GM21390 (cell line): ENCODE data around the gene SMC1B.
"Not testable (repeated sequence)": the region's sequence is repeated elsewhere in the genome, so short reads cannot be mapped to it uniquely, and the experiment has no call there.

Experiments used
- ATAC-seq: cut with Tn5 transposase; IDR thresholded peaks from one replicate; pipeline ENCODE4 v1.9.1; 2021; ENCODE audit not compliant: unreplicated experiment

Gene SMC1B

GRCh38 chr22:45413368-45414211 is at the start of gene SMC1B, which contains the start of gene RIBC2:
Gene SMC1B, minus strand, starts transcription at chr22:45413599. Its CDS starts 32 bp downstream, at chr22:45413567.
Gene RIBC2, plus strand, starts transcription at chr22:45413693. Its CDS starts 194 bp downstream, at chr22:45413887.
- ATAC-seq: no peak

DNA sequence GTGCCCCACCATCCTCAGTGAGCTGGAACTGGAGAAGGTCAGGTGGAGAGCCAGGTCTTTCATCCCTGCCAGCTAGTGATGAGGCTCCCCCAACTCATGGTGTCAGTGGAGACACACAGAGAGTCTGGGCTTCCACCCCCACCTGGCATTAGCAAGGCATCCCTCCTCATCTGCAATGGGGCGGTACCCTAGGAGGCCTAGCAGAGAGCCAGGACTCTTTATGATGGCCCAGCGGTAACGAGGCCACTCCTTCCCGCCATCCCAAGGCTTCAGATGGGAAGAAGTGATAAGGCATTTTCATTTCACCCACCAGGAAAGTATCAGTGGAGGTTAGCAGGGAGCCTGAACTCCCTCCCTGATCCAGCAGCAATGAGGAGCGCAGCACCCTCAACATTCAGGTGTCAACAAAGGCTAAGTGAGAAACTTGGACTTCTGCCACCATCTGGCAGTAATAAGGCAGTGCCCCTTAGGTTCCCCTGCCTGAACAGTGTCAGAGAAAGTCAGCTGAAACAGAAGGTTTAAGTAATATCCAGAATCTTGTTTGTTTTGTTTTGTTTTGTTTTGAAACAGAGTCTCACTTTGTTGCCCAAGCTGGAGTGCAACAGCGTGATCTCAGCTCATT is 48.7 kb upstream of the SMC1B start:
- ATAC-seq: no peak

- ATAC-seq: no peak
Measured at GRCh38 chr22:45460288-45461109, 47.1 kb upstream of the SMC1B start.

DNA sequence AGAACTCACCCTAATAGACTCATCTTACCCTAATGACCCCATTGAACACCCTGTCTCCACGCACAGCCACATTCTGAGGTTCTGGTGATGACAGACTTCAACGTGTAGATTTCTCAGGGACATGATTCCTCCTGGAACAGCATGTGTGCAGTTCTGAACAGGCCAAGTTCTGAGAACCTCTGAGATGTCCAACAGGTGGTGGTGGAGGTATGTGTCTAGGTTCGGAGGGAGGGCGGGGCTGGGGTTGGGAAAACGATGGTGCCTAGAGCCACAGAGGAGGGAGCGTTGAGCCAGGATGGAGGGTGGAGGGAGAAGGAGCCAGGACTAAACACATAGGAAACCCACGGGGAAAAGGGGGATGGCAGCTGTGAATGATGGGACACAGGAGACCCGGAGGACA is 45.8 kb upstream of the SMC1B start:
- no peak for ATAC-seq

DNA sequence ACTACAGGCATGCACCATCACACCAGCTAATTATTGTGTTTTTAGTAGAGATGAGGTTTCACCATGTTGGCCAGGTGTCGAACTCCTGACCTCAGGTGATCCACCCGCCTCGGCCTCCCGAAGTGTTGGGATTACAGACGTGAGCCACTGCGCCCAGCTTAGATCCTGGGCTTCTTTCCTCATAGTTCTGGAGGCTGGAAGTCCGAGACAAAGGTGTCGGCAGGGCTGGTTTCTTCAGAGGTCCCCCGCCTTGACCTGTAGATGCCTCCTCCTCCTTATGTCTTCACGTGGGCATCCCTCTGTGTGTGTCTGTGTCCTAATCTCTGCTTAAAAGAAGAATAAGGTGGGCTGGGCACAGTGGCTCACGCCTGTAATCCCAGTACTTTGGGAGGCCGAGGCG is 45.1 kb upstream of the SMC1B start:
- no peak for ATAC-seq

GRCh38 chr22:45456811-45457210 is 43.4 kb upstream of the SMC1B start:
- ATAC-seq: no peak

GRCh38 chr22:45455621-45456020 is 42.2 kb upstream of the SMC1B start:
- ATAC-seq: no peak

DNA sequence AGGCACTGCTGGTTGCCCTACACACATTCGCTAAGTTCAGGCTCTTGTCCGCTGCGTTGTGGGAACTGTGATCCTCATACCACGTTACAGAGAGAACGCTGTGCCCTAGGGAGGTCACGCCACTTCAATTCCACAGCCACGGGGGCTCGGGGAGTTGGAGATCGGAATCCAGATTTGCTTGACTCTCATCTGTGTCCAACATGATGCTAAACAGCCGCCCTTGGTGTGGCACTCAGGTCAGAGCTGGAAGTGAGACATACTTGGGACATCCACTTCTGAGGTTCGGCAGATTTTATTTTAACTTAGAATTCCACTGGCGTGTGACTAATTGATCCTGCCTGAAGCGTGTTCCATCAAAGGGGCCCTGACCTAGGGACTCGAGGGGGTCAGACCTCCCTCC is 41.8 kb upstream of the SMC1B start:
- no peak for ATAC-seq

DNA sequence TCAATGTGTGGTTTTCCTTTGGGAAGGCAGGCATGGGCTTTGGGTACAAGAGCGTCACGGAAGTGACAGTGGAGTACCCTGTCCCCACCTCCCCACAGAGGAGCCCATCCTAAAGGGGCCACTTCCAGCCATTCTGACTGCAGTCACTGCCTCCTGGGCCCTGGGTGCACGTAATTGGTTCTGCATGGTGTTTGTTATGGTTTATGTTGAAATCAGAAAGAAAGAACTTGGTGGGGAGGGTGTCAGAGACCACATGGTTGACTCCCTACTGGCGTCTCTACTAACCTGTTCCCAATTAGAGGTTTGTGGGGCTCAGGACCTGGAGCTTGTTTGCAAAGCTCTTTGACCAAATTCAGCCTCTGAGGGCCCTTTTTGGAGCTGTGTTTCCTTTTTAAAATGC is 40.9 kb upstream of the SMC1B start:
- ATAC-seq: no peak

DNA sequence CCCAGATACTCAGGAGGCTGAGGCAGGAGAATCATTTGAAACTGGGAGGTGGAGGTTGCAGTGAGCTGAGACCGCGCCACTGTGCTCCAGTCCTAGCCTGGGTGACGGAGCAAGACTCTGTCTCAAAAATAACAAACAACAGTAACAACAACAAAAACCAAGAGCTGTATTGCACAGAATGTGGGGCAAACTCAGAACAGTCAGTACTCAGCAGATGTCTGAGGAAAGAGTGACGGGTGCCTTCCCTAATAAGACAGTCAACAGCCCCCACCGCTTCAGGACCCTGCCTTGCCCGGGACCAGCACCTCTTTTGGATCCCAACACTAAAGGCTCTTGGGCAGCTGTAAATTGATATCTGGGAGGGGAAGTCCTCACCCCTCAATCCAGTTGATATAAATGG is 40.4 kb upstream of the SMC1B start:
- no peak for ATAC-seq

DNA sequence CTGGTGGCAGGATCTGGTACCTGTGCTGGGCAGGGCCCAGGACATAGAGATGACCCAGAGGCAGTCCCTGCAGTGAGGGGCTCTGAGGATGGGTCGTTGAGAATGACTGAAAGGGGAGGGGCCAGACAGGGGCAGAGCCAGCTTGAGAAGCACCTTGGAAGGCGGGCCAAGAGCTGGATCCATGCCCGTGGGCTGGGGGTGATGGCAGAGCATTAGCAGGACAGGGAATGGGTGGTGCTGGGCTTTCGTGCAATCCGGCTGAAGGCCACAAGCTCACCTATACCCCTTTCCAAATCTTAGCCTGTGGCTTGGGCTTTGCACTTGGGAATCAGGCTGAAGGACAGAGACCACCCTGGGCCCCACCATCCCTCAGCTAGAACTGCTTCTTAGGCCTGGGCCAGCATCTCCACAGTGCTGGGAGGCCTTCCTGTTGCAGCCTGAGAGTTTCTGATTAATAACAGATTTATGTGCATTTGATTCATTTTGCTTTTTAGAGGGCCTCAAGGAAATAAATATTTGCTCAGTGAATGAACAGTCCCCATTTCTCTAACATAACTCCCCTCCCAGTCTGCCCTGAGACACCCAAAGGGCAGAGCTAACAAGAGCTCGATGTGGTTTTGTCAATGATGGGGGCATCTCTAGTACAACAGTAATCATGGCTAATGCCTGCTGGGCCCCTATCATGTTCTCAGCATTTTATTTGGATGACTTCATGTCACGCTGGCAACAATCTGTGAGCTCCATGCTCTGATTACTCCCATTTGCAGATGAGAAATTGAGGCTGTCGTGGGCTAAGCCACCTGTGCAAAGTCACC is 39.4 kb upstream of the SMC1B start:
- ATAC-seq: no peak

DNA sequence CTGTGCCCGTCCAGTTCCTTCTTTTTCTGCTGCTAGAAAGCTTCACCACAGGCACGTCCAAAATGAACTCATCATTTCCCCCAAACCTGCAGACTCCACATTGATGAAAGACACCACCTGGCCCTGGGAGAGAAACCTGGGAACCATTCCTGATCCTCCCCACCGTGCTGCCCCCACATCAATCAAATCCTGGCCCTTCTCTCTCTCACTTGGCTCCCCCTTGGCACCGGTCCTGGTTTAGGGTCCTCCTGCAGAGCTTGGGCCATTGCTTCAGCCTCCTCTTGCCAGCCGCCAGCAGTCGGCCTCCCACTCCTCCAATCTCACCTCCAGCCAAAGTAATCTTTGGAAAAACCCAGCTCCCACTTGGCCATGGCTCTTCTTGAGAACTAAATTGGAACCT is 38.6 kb upstream of the SMC1B start:
- no peak for ATAC-seq

DNA sequence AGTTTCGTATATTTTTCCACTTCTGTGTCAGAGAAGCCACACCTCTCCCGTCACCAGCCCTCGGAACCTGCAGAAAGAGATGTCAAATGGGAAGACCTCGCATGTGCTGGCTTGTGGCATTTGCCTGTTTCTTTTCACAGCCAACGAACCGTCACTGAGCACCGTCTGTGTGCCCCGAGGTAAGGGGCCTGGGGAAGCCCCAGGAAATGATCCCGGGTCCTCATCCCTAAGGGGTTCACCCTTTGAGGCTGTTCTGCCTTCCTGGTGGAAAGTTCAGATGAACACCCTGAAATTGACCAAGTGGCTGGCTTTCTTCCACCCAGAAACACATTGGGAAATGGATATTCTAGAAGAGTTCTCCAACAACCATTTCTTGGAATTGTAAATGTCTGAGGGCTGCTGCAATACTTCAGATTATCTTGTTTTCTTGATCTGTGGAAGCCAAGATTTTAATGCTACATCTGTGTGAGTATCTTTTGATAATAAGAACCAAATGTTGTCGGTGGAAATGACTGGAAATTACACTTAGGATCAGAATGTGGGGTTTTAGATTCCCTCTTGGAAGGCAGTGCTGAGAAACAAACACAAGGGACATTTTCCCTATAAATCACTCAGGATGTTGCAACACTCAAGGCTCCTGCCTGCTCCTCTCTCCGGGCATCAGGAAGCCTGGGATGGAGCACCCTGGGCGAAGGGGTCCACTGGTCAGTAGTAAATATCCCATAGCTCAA is 37.7 kb upstream of the SMC1B start:
- no peak for ATAC-seq

DNA sequence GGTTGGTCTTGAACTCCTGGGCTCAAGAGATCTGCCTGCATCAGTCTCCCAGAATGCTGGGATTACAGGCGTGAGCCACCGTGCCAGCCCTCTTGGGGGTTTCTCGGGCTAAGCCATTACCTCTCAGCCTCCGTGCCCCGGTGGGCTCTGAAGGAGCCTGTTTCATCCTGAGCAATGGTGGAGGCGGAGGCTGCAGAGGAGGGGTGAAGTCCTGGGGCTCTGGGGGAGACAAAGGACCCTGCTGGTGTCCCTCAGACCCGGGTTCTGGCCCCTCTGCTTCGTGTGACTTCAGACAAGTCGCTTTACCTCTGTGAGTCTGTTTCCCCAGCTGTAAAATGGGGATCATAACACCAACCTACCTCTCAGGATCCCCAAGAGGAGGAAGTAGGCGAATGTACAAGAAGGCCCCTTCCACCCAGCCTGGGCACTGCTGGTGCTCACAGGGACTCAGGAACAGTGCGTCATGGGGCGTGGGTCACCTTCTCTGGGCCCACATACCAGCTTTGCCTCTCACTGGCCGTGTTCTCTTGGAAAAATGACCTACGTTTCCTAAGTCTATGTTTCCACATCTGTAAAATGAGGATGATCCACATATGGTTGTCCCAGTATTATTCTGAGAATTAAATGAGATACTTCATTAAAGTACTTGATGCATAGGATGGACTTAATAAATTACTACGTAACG is 36.8 kb upstream of the SMC1B start:
- no peak for ATAC-seq

GRCh38 chr22:45449442-45449841 is 36.0 kb upstream of the SMC1B start:
- ATAC-seq: not testable (repeated sequence)

- ATAC-seq: no peak
Measured at GRCh38 chr22:45448431-45448830, 35.0 kb upstream of the SMC1B start.

- ATAC-seq: not testable (repeated sequence)
Measured at GRCh38 chr22:45447596-45447995, 34.2 kb upstream of the SMC1B start.

DNA sequence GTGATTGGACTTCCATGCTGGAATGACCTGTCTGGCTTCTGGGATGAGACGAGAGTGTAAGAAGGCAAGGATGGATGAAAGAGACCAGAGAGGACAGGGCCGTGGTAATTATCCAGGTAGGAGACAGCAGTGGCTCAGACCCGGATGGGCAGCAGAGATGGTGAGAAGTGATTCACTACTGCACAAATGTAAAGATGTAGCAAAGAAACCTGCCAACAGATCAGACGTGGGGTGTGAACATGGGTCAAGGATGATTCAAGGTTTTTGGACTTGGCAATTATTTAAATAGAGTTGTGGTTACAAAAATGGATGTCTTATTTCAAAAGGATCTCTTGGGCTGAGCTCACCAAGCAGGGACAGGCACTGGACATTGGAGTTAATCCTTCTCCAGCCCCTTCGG is 32.8 kb upstream of the SMC1B start:
- no peak for ATAC-seq

- ATAC-seq: no peak
Measured at GRCh38 chr22:45445031-45445710, 31.8 kb upstream of the SMC1B start.
